HG03280 (cell line): Measurements from ENCODE around the gene ADM2.
"Not testable (repeated sequence)": the region's sequence is repeated elsewhere in the genome, so short reads cannot be mapped to it uniquely, and the experiment has no call there.

ENCODE experiments used
- ATAC-seq: cut with Tn5 transposase; IDR thresholded peaks from one replicate; pipeline ENCODE4 v1.9.1; 2021; ENCODE audit warnings: mild to moderate bottlenecking, moderate library complexity; ENCODE audit not compliant: unreplicated experiment

ADM2 gene

GRCh38 chr22:50505276-50505775 is 24.0 kb downstream of the ADM2 start:
- ATAC-seq: no peak

DNA sequence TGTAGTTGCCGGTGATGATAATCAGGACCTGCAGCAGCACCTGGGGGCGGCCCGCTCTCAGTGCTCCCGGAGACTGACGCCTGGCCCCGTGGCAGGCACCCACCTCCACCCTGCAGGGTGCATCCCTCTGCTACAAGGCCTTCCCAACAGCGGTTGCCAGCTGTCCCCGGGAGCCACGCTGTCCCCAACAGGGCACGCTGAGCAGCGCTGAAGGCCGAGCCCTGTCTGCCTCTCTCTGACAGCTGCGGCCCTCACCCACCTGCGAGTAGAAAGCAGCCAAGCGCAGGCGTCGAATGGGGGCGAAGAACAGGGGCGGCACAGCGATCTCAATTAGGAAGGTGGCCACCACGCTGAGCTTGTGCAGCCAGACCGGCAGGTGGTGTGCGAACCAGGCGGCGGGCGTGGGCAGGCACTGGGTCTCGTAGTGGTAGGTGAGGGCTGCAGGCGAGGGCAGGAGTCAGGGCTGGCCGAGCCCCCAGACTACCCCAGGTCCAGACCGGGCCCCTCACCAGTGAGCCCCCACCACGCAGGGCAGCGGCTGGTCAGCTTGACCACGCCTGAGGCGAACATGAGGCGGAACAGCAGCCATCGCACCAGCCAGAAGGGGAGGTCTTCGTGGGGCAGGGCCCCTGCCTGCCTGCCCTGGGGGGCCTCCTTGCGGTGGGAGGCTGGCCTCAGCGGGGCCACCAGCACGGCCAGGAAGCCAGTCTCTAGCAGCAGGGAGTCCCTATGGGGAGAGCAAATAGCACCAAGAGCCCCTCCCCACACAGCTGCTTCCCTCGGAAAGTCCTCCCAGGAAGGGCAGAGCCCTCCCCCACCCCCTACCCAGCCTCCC is 24.6 kb downstream of the ADM2 start:
- no peak for ATAC-seq

DNA sequence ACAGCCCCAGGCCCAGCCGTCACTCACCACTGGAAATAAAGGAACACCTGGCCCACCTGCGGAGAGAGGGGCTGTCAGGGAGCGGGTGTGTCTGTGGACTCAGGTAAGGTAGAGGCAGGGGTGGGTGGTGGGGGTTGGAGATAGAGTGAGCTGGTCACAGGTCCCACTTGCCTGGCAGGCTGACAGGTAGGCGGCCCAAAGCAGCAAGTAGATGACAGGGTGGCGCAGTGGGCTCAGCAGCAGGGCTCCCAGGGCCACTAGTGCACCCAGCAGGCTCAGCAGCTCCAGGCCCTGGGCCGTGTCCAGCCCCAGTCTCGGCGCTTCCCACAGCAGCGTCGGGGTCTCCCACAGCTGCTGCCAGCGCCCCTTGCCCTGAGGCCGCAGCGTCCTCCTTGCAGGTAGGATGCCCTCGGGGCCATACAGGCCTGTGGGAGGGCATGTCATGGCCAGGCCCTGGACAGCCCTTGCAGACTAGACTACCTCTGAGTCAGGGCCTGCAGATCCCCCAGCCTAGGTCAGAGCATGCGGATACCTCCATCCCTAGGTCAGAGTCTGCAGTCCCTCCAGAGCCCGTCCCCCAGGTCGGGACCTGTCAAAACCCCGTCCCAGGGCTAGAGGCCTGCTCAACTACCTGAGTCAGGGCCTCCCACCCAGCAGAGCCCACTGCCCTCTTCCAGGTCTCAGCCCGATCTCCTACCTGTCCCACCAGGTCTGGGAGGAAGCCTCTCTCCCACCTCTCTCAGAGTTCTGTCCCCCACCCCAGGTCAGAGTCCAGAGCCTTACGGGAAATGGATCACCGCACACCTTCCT is 25.5 kb downstream of the ADM2 start:
- peak; percentile 2 for ATAC-seq

DNA sequence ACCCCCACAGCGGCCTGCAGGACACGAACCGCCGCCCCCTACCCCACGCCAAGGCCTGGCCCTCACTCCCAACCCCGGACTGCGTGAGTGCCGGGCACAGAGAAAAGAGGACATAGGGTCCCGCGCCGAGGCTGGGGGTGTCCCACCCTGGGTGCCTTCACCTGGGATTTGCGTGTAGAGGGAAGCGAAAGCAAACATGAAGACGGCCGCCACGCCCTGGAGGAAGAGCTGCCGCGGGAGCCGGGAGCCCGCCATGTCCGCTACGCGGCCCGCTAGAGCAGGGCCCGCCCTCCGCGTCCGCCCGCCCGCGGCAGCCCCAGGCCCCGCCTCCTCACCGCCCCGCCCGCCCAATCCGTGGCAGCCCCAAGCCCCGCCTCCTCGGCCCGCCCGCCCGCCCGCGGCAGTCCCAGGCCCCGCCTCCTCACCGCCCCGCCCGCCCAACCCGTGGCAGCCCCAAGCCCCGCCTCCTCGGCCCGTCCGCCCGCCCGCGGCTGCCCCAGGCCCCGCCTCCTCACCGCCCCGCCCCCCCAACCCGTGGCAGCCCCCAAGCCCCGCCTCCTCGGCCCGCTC is 26.2 kb downstream of the ADM2 start, which contains the start of gene LMF2:
Gene LMF2, minus strand, starts transcription at position 282 of the 570 bp plus-strand sequence. Its CDS starts 27 bp downstream, at position 255.
- peak; percentile 66 for ATAC-seq

DNA sequence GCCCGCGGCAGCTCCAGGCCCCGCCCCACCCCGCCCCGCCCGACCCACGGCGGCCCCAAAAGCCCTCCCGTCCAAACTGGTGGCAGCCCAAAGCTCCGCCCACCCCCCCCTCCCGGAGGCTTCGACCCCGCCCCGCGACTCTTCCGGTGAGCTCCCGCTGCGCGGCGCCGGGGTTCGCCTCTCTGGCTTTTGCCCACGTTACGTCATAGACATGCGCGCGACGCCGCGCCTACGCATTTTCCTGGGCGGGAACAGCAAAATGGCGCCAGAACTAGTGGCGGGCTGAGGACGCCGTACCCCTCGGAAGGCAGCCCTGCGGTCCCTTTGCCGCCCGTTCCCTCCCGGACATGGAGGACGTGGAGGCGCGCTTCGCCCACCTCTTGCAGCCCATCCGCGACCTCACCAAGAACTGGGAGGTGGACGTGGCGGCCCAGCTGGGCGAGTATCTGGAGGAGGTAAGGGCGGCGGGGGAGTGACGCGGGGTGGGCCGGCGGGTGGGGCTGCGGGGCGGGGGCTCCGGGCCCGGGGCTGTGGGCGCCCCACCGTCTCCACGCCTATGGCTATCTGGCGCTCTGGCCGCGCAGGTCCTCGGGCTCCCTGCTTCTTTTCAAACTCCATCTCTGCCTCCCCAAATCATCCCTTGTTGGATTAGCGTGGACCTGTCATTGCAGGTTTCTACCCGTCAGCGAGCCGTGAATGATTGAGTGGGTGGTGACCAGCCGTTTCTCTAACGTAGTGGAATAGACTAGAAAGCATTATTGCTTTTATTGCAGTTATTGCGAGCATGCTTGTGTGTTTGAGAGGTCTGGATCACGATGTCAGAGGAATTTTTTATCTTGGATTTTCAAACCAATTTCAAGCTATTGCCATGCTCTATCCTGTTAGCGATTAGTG is 26.9 kb downstream of the ADM2 start, which contains the start of gene NCAPH2:
Gene NCAPH2, plus strand, starts transcription at position 234 of the 894 bp plus-strand sequence. Its CDS starts 114 bp downstream, at position 348.
- ATAC-seq: peak; percentile 68

- ATAC-seq: no peak
Measured at GRCh38 chr22:50508897-50509296, 27.6 kb downstream of the ADM2 start.

DNA sequence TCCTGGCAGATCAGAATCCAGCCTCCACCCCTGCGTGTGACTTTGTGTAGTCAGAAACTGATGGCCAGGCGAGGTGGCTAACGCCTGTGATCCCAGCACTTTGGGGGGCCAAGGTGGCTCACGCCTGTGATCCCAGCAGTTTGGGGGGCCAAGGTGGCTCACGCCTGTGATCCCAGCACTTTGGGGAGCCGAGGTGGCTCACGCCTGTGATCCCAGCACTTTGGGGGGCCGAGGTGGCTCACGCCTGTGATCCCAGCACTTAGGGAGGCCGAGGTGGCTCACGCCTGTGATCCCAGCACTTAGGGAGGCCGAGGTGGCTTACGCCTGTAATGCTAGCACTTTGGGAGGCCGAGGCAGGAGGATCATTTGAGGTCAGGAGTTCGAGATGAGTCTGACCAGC is 31.8 kb downstream of the ADM2 start:
- ATAC-seq: no peak

DNA sequence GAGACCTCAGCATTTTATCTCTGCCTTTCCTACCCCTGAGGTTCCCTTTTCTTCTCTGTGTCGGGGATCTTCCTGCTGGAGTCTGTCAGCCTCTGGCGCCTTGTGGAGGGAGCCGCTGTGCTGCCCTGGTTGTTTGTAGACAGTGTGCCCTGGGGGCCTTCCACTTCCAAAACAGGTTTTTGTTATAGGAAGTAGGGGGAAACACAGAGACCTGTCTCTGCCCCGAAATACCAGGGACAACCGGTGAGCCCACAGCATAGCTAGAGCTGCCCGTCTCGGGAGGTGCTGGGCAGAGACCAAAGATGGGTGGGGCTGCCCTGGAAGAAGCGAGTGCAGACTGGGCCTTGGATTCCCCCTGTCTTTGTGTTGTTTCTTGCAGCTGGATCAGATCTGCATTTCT is 34.7 kb downstream of the ADM2 start:
- ATAC-seq: no peak

DNA sequence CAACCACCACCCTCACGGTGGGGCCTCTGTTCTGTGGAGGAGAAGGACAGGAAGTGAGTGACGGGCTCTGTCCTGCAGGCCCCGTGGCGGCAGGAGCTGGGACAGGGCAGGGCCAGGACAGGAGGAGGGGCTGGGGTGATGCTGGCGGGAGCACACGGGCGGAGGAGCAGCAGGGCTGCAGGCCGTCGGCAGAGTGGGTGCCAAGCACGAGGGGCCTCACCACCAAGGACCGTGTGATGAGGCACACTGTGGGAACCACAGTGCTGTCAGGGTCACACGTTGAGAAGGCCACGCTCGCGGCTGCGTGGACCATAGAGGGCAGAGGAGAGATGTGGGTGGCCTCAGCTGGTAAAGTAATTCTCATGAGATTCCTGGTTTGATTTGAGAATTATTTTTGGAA is 35.5 kb downstream of the ADM2 start:
- no peak for ATAC-seq

DNA sequence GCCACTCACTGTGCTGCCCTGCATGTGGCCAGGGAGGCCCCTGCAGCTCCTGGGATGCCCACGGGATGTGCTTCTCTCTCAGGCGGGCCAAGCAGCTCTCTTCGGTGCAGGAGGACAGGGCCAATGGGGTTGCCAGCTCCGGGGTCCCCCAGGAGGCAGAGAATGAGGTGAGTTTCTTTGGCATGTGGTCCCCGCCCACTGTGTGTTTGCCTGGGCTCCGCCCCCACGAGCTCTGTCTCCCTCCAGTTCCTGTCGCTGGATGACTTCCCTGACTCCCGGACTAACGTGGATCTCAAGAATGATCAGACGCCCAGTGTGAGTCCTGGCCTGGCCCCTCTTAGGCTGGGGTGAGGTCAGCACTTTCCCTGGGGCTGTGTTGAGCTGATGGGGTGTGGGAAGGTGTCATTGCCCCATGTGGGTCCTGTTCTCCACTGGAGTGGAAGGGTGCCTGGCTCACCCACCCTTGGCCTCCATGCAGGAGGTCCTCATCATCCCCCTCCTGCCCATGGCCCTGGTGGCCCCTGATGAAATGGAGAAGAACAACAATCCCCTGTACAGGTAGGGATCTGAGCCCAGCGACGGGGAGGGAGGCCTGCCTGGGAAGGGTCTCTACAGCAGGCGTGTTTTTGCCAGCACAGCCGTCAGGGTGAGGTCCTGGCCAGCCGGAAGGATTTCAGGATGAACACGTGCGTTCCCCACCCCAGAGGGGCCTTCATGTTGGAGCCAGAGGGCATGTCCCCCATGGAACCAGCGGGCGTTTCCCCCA is 36.3 kb downstream of the ADM2 start:
- ATAC-seq: no peak

GRCh38 chr22:50518606-50519005 is 37.3 kb downstream of the ADM2 start:
- no peak for ATAC-seq

- ATAC-seq: no peak
Measured at GRCh38 chr22:50519151-50519550, 37.8 kb downstream of the ADM2 start.

- not testable (repeated sequence) for ATAC-seq
Measured at GRCh38 chr22:50520184-50520583, 38.8 kb downstream of the ADM2 start.

DNA sequence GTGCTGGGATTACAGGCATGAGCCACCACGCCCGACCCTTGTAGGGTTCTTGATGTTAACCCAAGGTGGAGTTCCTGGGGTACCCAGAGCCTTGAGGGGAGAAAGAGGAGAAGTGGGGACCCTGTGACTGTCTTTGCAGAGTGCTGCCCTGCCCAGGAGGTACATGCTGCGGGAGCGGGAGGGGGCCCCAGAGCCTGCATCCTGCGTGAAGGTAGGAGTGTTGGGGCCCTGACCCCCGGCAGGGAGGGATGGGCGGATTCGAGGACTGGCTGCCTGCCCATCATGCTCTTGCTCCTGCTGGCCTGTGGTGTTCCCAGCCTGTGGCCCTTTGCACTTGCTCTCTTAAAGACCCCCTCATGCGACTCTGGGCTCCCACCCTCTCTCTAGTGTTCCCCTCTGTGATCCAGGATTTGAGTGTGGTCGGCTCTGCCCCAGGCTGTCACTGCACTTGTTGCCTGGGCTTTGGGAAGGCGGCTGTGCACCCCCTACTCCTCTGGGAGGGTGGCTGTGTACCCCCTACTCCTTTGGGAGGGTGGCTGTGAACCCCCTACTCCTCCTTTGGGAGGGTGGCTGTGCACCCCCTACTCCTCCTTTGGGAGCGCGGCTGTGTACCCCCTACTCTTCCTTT is 39.6 kb downstream of the ADM2 start:
- no peak for ATAC-seq

DNA sequence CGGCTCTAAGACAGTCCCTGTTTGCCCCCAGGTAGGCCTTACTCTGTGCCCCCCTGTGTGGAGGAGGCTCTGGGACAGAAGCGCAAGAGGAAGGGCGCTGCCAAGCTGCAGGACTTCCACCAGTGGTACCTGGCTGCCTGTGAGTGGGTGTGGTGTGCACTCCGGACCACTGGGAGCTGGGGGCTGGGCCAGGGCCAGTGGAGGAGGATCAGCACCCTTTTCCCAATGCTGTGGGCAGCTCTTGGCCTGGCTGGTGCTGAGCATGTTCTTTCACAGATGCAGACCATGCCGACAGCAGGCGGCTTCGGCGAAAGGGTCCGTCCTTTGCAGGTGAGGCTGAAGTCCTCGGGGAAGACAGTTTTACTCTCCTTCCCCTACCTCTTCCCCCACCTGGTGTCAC is 40.4 kb downstream of the ADM2 start:
- ATAC-seq: no peak

GRCh38 chr22:50522208-50522805 is 41.0 kb downstream of the ADM2 start:
- ATAC-seq: no peak

GRCh38 chr22:50522806-50523438 is 41.6 kb downstream of the ADM2 start:
- ATAC-seq: no peak

- ATAC-seq: no peak
Measured at GRCh38 chr22:50523458-50523805, 42.1 kb downstream of the ADM2 start.
